OCI-LY3 (cell line): ENCODE data around the gene PSME2.

Experiments
- H2AFZ ChIP-seq: fragments of 200-600, 300-600 bp; shearing (Covaris generic); 2 replicates; pipeline ENCODE4 v1.6.0; 2014; ENCODE audit warnings: antibody characterized with exemption, low read depth, low read length
- H3K27ac ChIP-seq: fragments of 200-600, 300-600 bp; sonication (generic); 2 replicates; pipeline ENCODE4 v1.5.1; 2014; ENCODE audit warnings: mild to moderate bottlenecking, low read length, moderate library complexity, mixed read lengths
- H3K27me3 ChIP-seq: fragments of 200-600, 300-600 bp; sonication (generic); 2 replicates; pipeline ENCODE4 v1.6.1; 2014; ENCODE audit warnings: low read depth, low read length, mixed read lengths
- H3K36me3 ChIP-seq: fragments of 200-600, 300-600 bp; sonication (generic); replicated peaks from 2 replicates; pipeline ENCODE3; 2014; ENCODE audit warnings: low read depth, low read length, mixed read lengths
- H3K4me1 ChIP-seq: fragments of 300-600, 200-600 bp; sonication (generic); 2 replicates; pipeline ENCODE4 v1.6.1; 2014; ENCODE audit warnings: low read length, mixed read lengths
- H3K4me2 ChIP-seq: fragments of 200-600, 300-600 bp; sonication (generic); 2 replicates; pipeline ENCODE4 v1.6.1; 2014; ENCODE audit warnings: low read length, mixed read lengths
- H3K4me3 ChIP-seq: fragments of 300-600, 200-600 bp; sonication (generic); 2 replicates; pipeline ENCODE4 v1.5.1; 2014; ENCODE audit warnings: antibody characterized with exemption, mild to moderate bottlenecking, low read length, moderate library complexity
- H3K79me2 ChIP-seq: fragments of 300-600, 200-600 bp; shearing (Covaris generic); 2 replicates; pipeline ENCODE4 v1.6.1; 2014; ENCODE audit warnings: mild to moderate bottlenecking, low read length, mixed read lengths
- H3K9ac ChIP-seq: fragments of 300-600, 200-600 bp; shearing (Covaris generic); 2 replicates; pipeline ENCODE4 v1.6.0; 2014; ENCODE audit warnings: mild to moderate bottlenecking, low read length, moderate library complexity
- H3K9me3 ChIP-seq: fragments of 200-600, 300-600 bp; shearing (Covaris generic); 2 replicates; pipeline ENCODE4 v1.6.1; 2014; ENCODE audit warnings: low read length, mixed read lengths; ENCODE audit not compliant: insufficient read depth
- H4K20me1 ChIP-seq: fragments of 200-600, 300-600 bp; sonication (generic); 2 replicates; pipeline ENCODE4 v1.6.1; 2016; ENCODE audit warnings: low read length, mixed read lengths; ENCODE audit not compliant: insufficient read depth
- CTCF ChIP-seq: fragments of 200-600, 300-600 bp; sonication (generic); IDR thresholded peaks from 2 replicates; pipeline ENCODE4 v1.5.1; 2014; ENCODE audit warnings: antibody characterized with exemption, low read length, low read depth
- EZH2phosphoT487 ChIP-seq: fragments of 200-600 bp; shearing (Covaris generic); IDR thresholded peaks from 2 replicates; pipeline ENCODE4 v1.6.1; 2018; ENCODE audit warnings: antibody characterized with exemption, mixed run types, low read depth

Gene PSME2

GRCh38 chr14:24103451-24103850 lies 43.0 kb downstream of the PSME2 start:
- TF ChIP-seq CTCF = no peak
- no peak for TF ChIP-seq EZH2phosphoT487
- Histone ChIP-seq H3K27ac (no peak overlapping the region), H3K79me2 (no peaks in the 10 kb centered on the region), H4K20me1 (no peaks in the 10 kb centered on the region), H3K9ac (no peak overlapping the region), H2AFZ (no peak overlapping the region), H3K36me3 (peaks cover 48% of the 10 kb centered on the region), H3K9me3 (no peaks in the 10 kb centered on the region), H3K4me3 (no peak overlapping the region), H3K27me3 (no peaks in the 10 kb centered on the region), H3K4me2 (no peak overlapping the region), H3K4me1 (no peaks in the 10 kb centered on the region; the same call in 1 of the 2 replicates)

- no peaks in the 10 kb centered on the region for H3K9me3 ChIP-seq
- H3K4me3 ChIP-seq = no peak overlapping the region
- H3K27me3 ChIP-seq = no peaks in the 10 kb centered on the region
- H3K79me2 ChIP-seq = no peaks in the 10 kb centered on the region
- H3K9ac ChIP-seq = no peak overlapping the region
- H2AFZ ChIP-seq = no peak overlapping the region
- TF ChIP-seq CTCF (no peak), EZH2phosphoT487 (no peak)
- H3K4me2 ChIP-seq = no peak overlapping the region
- H3K27ac ChIP-seq = no peak overlapping the region
- peaks cover 55% of the 10 kb centered on the region for H3K36me3 ChIP-seq
- H3K4me1 ChIP-seq = no peaks in the 10 kb centered on the region
- H4K20me1 ChIP-seq = no peaks in the 10 kb centered on the region
Observed at GRCh38 chr14:24102357-24103048, 43.9 kb downstream of the PSME2 start.

- no peak overlapping the region for H3K9ac ChIP-seq
- no peak for TF ChIP-seq EZH2phosphoT487
- TF ChIP-seq CTCF = no peak
- no peaks in the 10 kb centered on the region for H4K20me1 ChIP-seq
- H2AFZ ChIP-seq = no peak overlapping the region
- no peak overlapping the region for H3K4me2 ChIP-seq
- no peak overlapping the region for H3K27ac ChIP-seq
- H3K4me3 ChIP-seq = no peak overlapping the region
- no peaks in the 10 kb centered on the region for H3K4me1 ChIP-seq
- H3K27me3 ChIP-seq = no peaks in the 10 kb centered on the region
- peaks cover 62% of the 10 kb centered on the region for H3K36me3 ChIP-seq
- H3K79me2 ChIP-seq = no peaks in the 10 kb centered on the region
- no peaks in the 10 kb centered on the region for H3K9me3 ChIP-seq
Observed at GRCh38 chr14:24100982-24101494, 45.4 kb downstream of the PSME2 start.

- Histone ChIP-seq H3K27me3 (no peaks in the 10 kb centered on the region), H3K4me1 (peaks cover 5% of the 10 kb centered on the region), H3K79me2 (peaks cover 5% of the 10 kb centered on the region), H4K20me1 (no peaks in the 10 kb centered on the region), H3K9me3 (no peaks in the 10 kb centered on the region), H3K4me3 (no peak overlapping the region), H3K36me3 (peaks cover 62% of the 10 kb centered on the region), H3K9ac (no peak overlapping the region), H3K4me2 (no peak overlapping the region), H2AFZ (no peak overlapping the region), H3K27ac (no peak overlapping the region)
- TF ChIP-seq EZH2phosphoT487 (no peak), CTCF (no peak)
Observed at GRCh38 chr14:24100197-24100981, 46.0 kb downstream of the PSME2 start.
